ENCODE measurements around the gene AHCY.
"Not testable (repeated sequence)": the region's sequence is repeated elsewhere in the genome, so short reads cannot be mapped to it uniquely, and the experiment has no call there.

The AHCY gene

GRCh38 chr20:34296468-34296867 lies 6.7 kb downstream of the AHCY start:
- DNase-seq (ENCODE audit: low read depth in 2 of 2), result no peak

- DNase-seq (ENCODE audit: low read depth in 2 of 2), result no peak
Observed at GRCh38 chr20:34295284-34295683, 7.9 kb downstream of the AHCY start.

GRCh38 chr20:34294563-34294962 lies 8.6 kb downstream of the AHCY start:
- DNase-seq (ENCODE audit: low read depth in 2 of 2), result no peak

GRCh38 chr20:34293589-34293988 lies 9.6 kb downstream of the AHCY start:
- DNase-seq (ENCODE audit: low read depth in 2 of 2), result no peak

GRCh38 chr20:34293119-34293518 lies 10.0 kb downstream of the AHCY start:
- no peak for DNase-seq (ENCODE audit: low read depth in 2 of 2)

GRCh38 chr20:34292496-34292895 lies 10.7 kb downstream of the AHCY start:
- DNase-seq (ENCODE audit: low read depth in 2 of 2), result no peak

GRCh38 chr20:34290471-34290870 lies 12.7 kb downstream of the AHCY start:
- no peak for DNase-seq (ENCODE audit: low read depth in 2 of 2)

GRCh38 chr20:34287500-34287899 lies 15.7 kb downstream of the AHCY start:
- DNase-seq (ENCODE audit: low read depth in 2 of 2), result not testable (repeated sequence)

- DNase-seq (ENCODE audit: low read depth in 2 of 2), result no peak
Observed at GRCh38 chr20:34285450-34285849, 17.7 kb downstream of the AHCY start.

GRCh38 chr20:34283844-34284243 lies 19.3 kb downstream of the AHCY start:
- DNase-seq (ENCODE audit: low read depth in 2 of 2), result no peak

GRCh38 chr20:34282041-34282440 lies 21.1 kb downstream of the AHCY start:
- DNase-seq (ENCODE audit: low read depth in 2 of 2), result no peak

- DNase-seq (ENCODE audit: low read depth in 2 of 2), result no peak
Observed at GRCh38 chr20:34281177-34281576, 22.0 kb downstream of the AHCY start.

GRCh38 chr20:34274694-34275093 lies 28.5 kb downstream of the AHCY start:
- DNase-seq (ENCODE audit: low read depth in 2 of 2), result no peak

GRCh38 chr20:34271956-34272355 lies 31.2 kb downstream of the AHCY start:
- DNase-seq (ENCODE audit: low read depth in 2 of 2), result no peak

- no peak for DNase-seq (ENCODE audit: low read depth in 2 of 2)
Observed at GRCh38 chr20:34269996-34270627, 33.0 kb downstream of the AHCY start.

- DNase-seq (ENCODE audit: low read depth in 2 of 2), result no peak
Observed at GRCh38 chr20:34268851-34269636, 34.1 kb downstream of the AHCY start.

- no peak for DNase-seq (ENCODE audit: low read depth in 2 of 2)
Observed at GRCh38 chr20:34268145-34268544, 35.0 kb downstream of the AHCY start.

- no peak for DNase-seq (ENCODE audit: low read depth in 2 of 2)
Observed at GRCh38 chr20:34264141-34264540, 39.0 kb downstream of the AHCY start.

- DNase-seq (ENCODE audit: low read depth in 2 of 2), result not testable (repeated sequence)
Observed at GRCh38 chr20:34263468-34263867, 39.7 kb downstream of the AHCY start.

GRCh38 chr20:34262488-34263288 lies 40.5 kb downstream of the AHCY start:
- DNase-seq (ENCODE audit: low read depth in 2 of 2), result no peak

GRCh38 chr20:34260208-34260942 lies 42.8 kb downstream of the AHCY start:
- no peak for DNase-seq (ENCODE audit: low read depth in 2 of 2)

- no peak for DNase-seq (ENCODE audit: low read depth in 2 of 2)
Observed at GRCh38 chr20:34256629-34257124, 46.5 kb downstream of the AHCY start.

Data from stimulated activated CD4-positive, alpha-beta T cell treated with anti-CD3 and anti-CD28 coated beads, Interleukin-4, amount 100 ng/mL, for 48 hours (primary cell).